Activated T-cell treated with anti-CD3 and anti-CD28 coated beads for 48 hours (primary cell): ENCODE results near the gene TTC7B.

Experiments
- DNase-seq: peaks from one replicate; pipeline ENCODE4 v3.0.0-alpha.2; 2020; ENCODE audit warnings: low read depth

TTC7B gene

DNA sequence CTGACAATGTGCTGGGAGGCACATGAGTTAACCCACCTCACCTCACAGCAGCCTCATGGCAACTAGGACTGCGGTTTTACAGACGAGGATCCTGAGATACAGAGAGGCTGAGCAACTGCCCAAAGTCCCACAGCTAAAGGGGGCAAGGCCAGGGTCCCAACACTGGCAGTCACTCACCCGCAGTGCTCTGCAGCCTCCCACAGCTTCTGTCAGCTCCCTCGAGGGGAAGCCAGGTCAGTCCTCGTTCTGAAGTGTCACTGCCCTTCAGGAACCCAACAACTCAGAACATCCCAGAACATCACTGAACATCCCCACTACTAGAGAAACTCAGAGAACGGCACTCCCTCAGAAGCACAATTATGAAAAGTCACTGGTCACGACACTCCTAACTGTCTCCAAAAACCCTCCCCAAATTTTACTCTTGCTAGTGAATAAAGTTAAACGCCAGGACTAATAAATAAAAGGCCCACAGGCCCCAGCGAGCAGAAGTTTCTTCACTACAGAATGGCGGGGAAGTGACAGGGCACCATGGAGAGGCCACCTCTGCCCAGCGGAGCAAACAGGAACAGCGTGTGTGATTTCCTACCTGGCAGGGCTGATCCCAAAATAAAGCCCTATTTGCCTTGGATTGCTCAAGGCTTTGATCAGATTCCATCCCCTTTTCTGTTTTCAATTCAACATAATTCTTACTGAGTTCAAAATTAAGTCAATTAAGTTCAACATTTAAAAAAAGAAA is 75.1 kb downstream of the TTC7B start:
- no peak for DNase-seq

GRCh38 chr14:90740081-90740480 is 76.1 kb downstream of the TTC7B start:
- no peak for DNase-seq

GRCh38 chr14:90739318-90740068 is 76.7 kb downstream of the TTC7B start:
- DNase-seq, result no peak

DNA sequence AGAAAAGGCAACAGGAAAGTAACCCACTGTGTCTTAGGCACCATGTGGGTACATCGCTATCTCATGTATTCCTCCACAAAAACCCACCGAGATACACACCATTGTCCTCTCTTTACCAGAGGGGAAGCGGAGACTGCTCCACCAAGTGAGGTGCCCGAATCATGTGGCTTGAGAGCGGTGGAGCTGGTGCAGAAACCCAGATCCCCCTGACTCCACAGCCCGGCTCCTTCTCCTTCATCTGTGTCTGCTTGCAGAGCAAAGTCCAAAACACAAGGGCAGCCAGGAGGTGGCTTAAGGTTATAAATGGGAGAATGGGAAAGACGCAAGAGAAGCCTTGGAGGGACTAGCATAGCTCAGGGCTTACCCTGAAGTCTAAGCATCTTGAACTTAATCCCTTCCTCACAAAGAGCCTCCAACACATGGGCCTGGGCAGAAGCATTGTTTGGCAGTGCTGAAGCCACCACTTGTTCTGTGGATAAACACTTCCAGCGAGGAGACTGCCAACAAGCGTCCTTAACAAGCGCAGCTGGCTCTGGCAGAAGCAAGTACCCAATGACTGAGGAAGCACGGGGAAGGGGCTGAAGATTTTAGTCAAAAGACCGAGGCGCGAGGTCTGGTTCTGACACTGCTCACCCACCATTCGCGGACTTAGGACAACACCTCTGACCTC is 83.0 kb downstream of the TTC7B start:
- DNase-seq, result no peak

GRCh38 chr14:90732718-90733117 is 83.5 kb downstream of the TTC7B start:
- DNase-seq, result no peak

GRCh38 chr14:90732139-90732538 is 84.1 kb downstream of the TTC7B start:
- no peak for DNase-seq

- no peak for DNase-seq
Measured at GRCh38 chr14:90731487-90731886, 84.7 kb downstream of the TTC7B start.

- no peak for DNase-seq
Measured at GRCh38 chr14:90730206-90730766, 85.9 kb downstream of the TTC7B start.

- no peak for DNase-seq
Measured at GRCh38 chr14:90728951-90729350, 87.3 kb downstream of the TTC7B start.

DNA sequence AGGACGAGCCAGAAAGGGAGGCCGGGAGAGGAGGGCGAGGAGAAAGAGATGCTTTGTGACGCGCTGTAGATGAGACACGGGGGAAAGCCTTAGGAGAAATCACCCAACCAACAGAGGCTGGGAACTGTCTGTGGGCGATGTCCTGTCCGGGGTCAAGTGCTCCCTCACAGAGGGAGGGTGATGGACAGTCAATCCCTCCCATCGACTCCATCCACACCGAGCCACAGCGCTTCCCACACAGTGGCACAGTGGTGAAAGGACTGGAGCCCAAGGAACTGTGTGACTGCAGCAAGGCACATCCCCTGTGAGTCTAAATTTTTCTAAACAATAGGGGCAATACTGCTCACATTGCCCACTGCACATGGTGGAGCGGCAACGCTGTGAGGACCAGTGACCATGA is 89.1 kb downstream of the TTC7B start:
- DNase-seq, result no peak

GRCh38 chr14:90726656-90727055 is 89.6 kb downstream of the TTC7B start:
- DNase-seq, result no peak

DNA sequence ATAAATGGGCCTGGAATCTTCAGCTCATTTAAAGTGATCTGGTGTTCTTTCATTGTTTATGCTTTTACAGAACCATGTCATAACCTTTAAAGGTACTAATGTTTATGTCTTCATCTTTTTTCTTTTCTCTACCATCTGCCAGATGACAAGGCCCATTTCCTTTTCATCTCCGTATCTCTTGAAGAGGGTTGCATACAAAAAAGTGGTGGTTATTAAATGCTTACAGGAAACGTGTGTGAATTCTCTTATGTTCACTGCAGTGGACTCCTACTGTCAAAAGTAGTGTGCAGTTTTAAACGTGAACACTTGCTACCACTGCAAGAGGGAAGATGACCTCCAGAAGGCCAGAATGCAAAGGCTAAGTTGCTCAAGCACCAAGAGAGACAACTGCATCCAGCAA is 91.4 kb downstream of the TTC7B start:
- DNase-seq, result no peak

GRCh38 chr14:90722590-90722989 is 93.6 kb downstream of the TTC7B start:
- no peak for DNase-seq

GRCh38 chr14:90721619-90722305 is 94.5 kb downstream of the TTC7B start:
- no peak for DNase-seq

GRCh38 chr14:90720832-90721231 is 95.4 kb downstream of the TTC7B start:
- DNase-seq, result no peak

DNA sequence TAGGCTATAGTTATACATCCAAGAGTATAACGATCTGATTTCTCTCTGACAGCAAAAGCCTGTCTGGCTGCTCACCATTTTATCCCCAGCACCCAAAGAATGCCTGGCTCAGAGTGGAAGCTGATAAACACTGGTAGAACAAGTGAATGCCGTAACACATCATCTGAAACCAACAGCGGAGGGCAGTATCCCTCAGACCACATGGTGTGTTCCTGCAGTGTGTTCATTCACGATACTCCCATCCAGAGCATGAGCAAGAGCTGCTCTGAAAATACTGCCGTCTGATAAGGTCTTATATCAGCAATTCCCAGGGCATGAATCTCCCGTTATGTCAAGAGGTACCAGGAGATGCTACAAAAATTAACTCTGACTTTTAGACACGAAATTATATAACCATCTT is 95.9 kb downstream of the TTC7B start:
- no peak for DNase-seq

DNA sequence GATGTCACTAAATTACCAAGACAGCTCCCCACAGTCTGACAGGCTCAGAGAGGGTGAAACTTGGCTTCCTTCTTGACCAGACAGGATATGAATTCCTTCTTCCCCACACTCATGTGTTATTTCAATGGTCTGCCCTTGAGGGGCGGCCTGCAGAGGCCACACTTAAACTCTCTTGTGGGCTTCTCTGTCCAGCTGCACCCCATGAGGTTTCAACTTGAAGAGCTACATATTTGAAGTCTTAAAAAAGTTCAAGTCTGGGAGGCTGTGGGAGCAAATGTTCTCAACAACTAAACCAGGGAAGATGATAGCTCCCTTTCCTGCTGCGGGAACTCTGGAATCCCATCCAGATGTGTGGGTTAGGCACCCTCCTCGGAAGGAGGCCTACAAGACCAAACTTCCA is 98.3 kb downstream of the TTC7B start:
- DNase-seq, result no peak

GRCh38 chr14:90715993-90716392 is 100.2 kb downstream of the TTC7B start:
- no peak for DNase-seq

DNA sequence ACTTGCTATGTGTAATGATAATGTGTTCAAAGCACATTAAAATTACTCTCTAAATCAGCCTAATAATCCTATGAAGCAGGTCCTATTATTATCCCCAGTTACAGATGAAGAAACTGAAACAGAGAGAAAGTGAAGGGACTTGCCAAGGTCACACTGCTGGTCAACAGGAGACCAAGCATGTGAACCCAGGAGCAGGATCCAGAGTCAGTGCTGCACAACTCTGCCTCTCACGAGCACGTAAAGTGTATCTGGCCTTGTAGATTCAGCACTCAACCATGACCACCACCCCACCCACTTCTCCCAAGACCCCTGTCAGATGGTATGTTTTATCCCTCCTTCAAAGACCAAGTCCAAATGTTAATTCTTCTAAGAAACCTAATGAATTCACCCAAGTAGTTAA is 100.7 kb downstream of the TTC7B start:
- DNase-seq, result no peak

DNA sequence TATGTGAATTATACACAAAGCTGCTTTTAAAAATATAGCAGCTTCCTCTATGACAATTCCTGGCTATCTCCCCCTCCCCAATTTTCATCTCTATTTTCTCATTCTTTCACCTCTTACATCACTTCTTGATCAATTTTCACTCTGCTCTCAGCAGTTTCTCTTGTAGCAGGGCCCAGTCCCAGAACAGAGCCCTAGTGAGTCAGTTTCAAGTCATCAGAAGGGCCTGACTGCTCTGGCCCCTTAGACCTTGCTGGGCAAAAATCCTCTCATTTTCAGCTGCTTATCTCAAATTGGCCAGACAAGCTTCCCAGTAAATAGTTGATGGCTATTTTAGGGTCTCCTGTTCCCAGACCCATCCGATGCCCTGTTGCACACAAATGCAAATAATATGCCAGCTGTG is 101.4 kb downstream of the TTC7B start:
- DNase-seq, result no peak

- DNase-seq, result no peak
Measured at GRCh38 chr14:90704738-90705392, 111.4 kb downstream of the TTC7B start.
